GM23338 (cell line): ENCODE data around the gene USP17L25.
"Not testable (repeated sequence)": the region's sequence is repeated elsewhere in the genome, so short reads cannot be mapped to it uniquely, and the experiment has no call there.

Source experiments
- CREB1 ChIP-seq: fragments of 250-450 bp; sonication (Bioruptor Pico); IDR thresholded peaks from 2 replicates; pipeline ENCODE4 v1.5.0; 2020; ENCODE audit warnings: low read depth, mild to moderate bottlenecking, moderate library complexity
- ETS1 ChIP-seq: IDR thresholded peaks from 2 replicates; pipeline ENCODE4 v1.6.1; 2016; ENCODE audit warnings: antibody characterized with exemption
- EZH2 ChIP-seq: fragments of 200-600 bp; sonication (generic); IDR thresholded peaks from one replicate; pipeline ENCODE4 v1.8.0; 2017; ENCODE audit warnings: antibody characterized with exemption, mild to moderate bottlenecking, low read depth; ENCODE audit not compliant: unreplicated experiment
- EZH2phosphoT487 ChIP-seq: fragments of 200-600 bp; sonication (generic); IDR thresholded peaks from one replicate; pipeline ENCODE4 v1.8.1; 2018; ENCODE audit warnings: antibody characterized with exemption; ENCODE audit not compliant: unreplicated experiment
- JUNB ChIP-seq: IDR thresholded peaks from one replicate; pipeline ENCODE4 v1.6.1; 2016; ENCODE audit warnings: antibody characterized with exemption; ENCODE audit not compliant: unreplicated experiment
- POLR2AphosphoS5 ChIP-seq: IDR thresholded peaks from 2 replicates; pipeline ENCODE4 v1.6.1; 2016; ENCODE audit warnings: antibody characterized with exemption, low read depth
- ZNF331 ChIP-seq: fragments of 250-450 bp; sonication (Bioruptor Pico); IDR thresholded peaks from 2 replicates; pipeline ENCODE4 v1.5.0; 2020; ENCODE audit warnings: low read depth, mild to moderate bottlenecking, moderate library complexity
- TF ChIP-seq, protein P1 (sequence below), 2 experiments: fragments of 200-600 bp in 1 of 2; sonication (generic) in 1 of 2; conservative IDR thresholded peaks; 2 replicates each; pipeline versions ENCODE4 v1.5.1 to v1.6.1; 2016 to 2017; ENCODE audit warnings: antibody characterized with exemption in 2 of 2, low read depth in 2 of 2, mild to moderate bottlenecking in 2 of 2, moderate library complexity in 1 of 2
- TF ChIP-seq, protein P2 (sequence below): IDR thresholded peaks from one replicate; pipeline ENCODE4 v1.6.1; 2018; ENCODE audit warnings: antibody characterized with exemption; ENCODE audit not compliant: unreplicated experiment
- TF ChIP-seq, protein P3 (sequence below): fragments of 250-450 bp; sonication (Bioruptor Pico); IDR thresholded peaks from 2 replicates; pipeline ENCODE4 v1.5.0; 2020; ENCODE audit warnings: mild to moderate bottlenecking, moderate library complexity

- TF ChIP-seq EZH2; EZH2phosphoT487; POLR2AphosphoS5; ZNF331 (CRISPR knock-in tag); CREB1 (CRISPR knock-in tag); ETS1; JUNB: not testable (repeated sequence)
- TF ChIP-seq, protein P1, sequence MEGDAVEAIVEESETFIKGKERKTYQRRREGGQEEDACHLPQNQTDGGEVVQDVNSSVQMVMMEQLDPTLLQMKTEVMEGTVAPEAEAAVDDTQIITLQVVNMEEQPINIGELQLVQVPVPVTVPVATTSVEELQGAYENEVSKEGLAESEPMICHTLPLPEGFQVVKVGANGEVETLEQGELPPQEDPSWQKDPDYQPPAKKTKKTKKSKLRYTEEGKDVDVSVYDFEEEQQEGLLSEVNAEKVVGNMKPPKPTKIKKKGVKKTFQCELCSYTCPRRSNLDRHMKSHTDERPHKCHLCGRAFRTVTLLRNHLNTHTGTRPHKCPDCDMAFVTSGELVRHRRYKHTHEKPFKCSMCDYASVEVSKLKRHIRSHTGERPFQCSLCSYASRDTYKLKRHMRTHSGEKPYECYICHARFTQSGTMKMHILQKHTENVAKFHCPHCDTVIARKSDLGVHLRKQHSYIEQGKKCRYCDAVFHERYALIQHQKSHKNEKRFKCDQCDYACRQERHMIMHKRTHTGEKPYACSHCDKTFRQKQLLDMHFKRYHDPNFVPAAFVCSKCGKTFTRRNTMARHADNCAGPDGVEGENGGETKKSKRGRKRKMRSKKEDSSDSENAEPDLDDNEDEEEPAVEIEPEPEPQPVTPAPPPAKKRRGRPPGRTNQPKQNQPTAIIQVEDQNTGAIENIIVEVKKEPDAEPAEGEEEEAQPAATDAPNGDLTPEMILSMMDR (conservative IDR thresholded peaks at IDR 0.05; ENCODE audit: low read depth in 2 of 2): not testable (repeated sequence)
- TF ChIP-seq, protein P2, sequence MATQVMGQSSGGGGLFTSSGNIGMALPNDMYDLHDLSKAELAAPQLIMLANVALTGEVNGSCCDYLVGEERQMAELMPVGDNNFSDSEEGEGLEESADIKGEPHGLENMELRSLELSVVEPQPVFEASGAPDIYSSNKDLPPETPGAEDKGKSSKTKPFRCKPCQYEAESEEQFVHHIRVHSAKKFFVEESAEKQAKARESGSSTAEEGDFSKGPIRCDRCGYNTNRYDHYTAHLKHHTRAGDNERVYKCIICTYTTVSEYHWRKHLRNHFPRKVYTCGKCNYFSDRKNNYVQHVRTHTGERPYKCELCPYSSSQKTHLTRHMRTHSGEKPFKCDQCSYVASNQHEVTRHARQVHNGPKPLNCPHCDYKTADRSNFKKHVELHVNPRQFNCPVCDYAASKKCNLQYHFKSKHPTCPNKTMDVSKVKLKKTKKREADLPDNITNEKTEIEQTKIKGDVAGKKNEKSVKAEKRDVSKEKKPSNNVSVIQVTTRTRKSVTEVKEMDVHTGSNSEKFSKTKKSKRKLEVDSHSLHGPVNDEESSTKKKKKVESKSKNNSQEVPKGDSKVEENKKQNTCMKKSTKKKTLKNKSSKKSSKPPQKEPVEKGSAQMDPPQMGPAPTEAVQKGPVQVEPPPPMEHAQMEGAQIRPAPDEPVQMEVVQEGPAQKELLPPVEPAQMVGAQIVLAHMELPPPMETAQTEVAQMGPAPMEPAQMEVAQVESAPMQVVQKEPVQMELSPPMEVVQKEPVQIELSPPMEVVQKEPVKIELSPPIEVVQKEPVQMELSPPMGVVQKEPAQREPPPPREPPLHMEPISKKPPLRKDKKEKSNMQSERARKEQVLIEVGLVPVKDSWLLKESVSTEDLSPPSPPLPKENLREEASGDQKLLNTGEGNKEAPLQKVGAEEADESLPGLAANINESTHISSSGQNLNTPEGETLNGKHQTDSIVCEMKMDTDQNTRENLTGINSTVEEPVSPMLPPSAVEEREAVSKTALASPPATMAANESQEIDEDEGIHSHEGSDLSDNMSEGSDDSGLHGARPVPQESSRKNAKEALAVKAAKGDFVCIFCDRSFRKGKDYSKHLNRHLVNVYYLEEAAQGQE: not testable (repeated sequence)
- TF ChIP-seq, protein P3, sequence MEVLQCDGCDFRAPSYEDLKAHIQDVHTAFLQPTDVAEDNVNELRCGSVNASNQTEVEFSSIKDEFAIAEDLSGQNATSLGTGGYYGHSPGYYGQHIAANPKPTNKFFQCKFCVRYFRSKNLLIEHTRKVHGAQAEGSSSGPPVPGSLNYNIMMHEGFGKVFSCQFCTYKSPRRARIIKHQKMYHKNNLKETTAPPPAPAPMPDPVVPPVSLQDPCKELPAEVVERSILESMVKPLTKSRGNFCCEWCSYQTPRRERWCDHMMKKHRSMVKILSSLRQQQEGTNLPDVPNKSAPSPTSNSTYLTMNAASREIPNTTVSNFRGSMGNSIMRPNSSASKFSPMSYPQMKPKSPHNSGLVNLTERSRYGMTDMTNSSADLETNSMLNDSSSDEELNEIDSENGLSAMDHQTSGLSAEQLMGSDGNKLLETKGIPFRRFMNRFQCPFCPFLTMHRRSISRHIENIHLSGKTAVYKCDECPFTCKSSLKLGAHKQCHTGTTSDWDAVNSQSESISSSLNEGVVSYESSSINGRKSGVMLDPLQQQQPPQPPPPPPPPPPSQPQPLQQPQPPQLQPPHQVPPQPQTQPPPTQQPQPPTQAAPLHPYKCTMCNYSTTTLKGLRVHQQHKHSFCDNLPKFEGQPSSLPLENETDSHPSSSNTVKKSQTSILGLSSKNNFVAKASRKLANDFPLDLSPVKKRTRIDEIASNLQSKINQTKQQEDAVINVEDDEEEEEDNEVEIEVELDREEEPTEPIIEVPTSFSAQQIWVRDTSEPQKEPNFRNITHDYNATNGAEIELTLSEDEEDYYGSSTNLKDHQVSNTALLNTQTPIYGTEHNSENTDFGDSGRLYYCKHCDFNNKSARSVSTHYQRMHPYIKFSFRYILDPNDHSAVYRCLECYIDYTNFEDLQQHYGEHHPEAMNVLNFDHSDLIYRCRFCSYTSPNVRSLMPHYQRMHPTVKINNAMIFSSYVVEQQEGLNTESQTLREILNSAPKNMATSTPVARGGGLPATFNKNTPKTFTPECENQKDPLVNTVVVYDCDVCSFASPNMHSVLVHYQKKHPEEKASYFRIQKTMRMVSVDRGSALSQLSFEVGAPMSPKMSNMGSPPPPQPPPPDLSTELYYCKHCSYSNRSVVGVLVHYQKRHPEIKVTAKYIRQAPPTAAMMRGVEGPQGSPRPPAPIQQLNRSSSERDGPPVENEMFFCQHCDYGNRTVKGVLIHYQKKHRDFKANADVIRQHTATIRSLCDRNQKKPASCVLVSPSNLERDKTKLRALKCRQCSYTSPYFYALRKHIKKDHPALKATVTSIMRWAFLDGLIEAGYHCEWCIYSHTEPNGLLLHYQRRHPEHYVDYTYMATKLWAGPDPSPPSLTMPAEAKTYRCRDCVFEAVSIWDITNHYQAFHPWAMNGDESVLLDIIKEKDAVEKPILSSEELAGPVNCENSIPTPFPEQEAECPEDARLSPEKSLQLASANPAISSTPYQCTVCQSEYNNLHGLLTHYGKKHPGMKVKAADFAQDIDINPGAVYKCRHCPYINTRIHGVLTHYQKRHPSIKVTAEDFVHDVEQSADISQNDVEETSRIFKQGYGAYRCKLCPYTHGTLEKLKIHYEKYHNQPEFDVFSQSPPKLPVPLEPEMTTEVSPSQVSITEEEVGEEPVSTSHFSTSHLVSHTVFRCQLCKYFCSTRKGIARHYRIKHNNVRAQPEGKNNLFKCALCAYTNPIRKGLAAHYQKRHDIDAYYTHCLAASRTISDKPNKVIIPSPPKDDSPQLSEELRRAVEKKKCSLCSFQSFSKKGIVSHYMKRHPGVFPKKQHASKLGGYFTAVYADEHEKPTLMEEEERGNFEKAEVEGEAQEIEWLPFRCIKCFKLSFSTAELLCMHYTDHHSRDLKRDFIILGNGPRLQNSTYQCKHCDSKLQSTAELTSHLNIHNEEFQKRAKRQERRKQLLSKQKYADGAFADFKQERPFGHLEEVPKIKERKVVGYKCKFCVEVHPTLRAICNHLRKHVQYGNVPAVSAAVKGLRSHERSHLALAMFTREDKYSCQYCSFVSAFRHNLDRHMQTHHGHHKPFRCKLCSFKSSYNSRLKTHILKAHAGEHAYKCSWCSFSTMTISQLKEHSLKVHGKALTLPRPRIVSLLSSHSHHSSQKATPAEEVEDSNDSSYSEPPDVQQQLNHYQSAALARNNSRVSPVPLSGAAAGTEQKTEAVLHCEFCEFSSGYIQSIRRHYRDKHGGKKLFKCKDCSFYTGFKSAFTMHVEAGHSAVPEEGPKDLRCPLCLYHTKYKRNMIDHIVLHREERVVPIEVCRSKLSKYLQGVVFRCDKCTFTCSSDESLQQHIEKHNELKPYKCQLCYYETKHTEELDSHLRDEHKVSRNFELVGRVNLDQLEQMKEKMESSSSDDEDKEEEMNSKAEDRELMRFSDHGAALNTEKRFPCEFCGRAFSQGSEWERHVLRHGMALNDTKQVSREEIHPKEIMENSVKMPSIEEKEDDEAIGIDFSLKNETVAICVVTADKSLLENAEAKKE: not testable (repeated sequence)
Observed at GRCh38 chr4:9339103-9339502, 9.4 kb downstream of the USP17L25 start, which contains the start of gene USP17L5.
